Dermis microvascular lymphatic vessel endothelial cell (primary cell): ENCODE data around the gene USP25. TPM values are rescaled to one million over a fixed set of nuclear protein-coding genes. Genes with fewer than 3 reads are reported as not detected.
"Not testable (repeated sequence)": the region's sequence is repeated elsewhere in the genome, so short reads cannot be mapped to it uniquely, and the experiment has no call there.

ENCODE experiments used
- DNase-seq, 2 donors: peaks; one replicate each; pipeline versions ENCODE4 v3.0.0 to v3.0.0-alpha.2; 2010; ENCODE audit warnings: low read depth in 2 of 2
- total RNA-seq: library from RNA; depleted of rRNA; stranded (reverse); fragments of >200 nt; gene quantifications from 2 replicates; pipeline ENCODE4 v1.2.1, GENCODE V29; 2014

USP25 gene
- total RNA-seq, 1 donor from 2014 or later = 50.2 TPM

DNA sequence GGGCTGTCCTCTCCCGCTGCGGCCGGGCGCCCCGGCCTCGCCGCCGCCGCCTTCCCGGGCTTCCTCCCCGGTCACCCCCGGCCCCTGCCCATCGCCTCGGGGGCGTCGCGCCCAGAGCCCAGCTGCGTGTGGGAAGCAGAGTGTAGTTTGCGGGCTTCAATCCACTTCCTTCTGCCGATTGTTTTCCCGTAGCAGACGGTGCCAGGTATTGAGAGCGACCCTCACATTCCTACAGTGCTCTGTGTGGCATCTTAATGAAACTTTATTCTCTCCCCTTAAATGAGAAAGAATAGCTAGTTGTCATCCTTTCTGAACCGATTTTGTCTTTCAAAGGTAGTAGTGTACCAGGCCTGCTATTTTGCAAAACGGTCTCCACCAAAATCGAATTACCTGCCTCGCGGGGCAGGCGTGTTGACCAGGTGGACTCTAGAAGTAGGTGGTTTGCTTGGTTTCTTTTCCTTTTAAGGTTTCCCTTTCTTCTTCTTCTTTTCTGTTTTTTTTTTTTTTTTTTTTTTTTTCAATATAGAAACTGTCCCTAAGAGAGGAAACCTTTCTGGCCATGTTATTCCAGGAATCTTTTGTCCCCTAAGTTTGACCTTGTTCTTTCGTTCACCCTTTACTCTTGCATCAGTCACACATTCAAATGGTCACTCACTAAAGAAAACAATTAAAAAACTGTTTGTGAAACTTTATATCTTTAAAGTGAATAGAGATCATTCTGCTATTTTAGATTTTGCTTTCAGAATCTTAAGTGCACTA, 881 bp downstream of the USP25 start:
- peak in 1 of 2 donors; percentile 45 for DNase-seq

DNA sequence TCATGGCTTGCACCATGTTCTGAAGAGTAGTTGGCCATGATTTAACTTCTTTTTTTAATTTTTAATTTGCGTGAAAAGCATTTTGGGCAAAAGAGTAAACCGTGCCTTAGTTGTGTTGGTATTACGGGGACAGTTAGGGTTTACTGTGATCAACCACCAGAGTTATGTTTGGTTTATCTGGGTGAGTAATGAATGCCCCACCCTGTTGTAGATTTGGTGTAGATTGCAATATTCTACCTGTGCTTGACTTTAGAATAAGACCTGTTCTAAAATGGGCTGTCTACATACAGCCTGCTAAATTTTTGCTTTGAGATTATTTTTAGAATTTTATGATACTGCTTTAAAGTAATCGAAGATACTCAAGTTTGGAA, 1.4 kb downstream of the USP25 start:
- peak in 1 of 2 donors; percentile 43 for DNase-seq

DNA sequence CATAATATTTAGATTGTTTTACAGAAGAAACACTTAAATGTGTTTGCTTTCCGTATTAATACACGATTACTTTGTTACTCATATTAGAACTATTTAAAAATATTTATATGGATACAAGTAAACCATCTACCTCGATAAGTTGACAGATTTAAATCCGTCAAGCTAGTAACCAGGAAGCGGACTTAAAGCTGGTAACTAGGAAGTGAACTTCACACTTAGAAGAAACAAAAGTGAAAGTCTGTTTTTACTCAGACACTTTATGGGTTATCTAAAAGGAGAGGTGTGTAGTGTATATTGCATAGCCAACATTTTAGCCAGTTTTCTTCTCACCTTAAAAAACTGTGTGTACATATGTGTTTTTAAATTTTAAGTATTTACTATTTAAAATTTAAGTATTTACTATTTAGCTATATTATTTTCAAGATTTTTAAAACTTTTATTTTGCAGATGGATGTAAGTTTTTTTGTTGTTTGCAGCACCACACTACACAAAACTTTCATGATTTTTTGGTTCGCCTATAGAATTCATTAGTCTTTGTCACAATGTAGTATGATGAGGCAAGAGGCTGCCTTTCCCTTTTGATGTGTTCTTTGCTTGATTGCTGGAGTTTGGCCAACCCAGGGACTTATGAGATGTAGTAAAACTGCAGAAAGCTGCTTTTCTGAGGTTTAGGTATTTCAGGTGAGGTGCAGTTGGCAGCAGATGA, 2.7 kb downstream of the USP25 start:
- DNase-seq = peak; percentile 76 to 86

DNA sequence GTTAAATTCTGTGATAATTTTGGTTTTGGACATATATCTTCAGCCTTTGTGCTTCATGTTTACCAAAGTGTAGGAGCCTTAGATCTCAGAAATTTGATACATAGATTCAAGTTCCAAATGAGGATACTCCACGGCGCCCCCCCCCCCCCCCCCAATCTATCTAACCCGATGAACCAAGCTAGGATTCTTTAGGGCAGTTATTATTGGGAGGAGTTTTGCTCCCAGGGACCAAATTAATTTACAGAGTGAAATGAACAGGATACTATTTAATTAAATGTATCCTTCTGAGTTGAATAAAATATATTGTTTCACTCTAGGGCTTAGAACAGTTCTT, 3.2 kb downstream of the USP25 start:
- DNase-seq = no peak

DNA sequence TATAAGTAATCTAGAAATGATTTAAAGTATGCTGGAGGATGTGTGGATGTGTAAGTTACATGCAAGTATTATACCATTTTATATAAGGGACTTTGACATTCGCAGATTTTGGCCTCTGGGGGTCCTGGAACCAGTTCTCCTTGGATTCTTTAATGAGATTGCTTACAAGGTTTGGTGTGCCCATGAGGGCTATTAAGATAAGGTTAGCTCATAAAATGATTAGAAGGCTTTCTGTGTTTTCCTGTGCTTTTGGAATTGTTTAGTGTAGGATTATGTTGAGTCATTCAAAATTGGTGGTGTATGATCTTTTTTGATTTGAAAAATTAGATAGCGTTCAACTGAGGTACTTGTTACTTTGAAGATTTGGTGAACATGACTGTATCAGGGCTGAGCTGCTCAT, 5.6 kb downstream of the USP25 start:
- peak in 1 of 2 donors; percentile 12 for DNase-seq

DNA sequence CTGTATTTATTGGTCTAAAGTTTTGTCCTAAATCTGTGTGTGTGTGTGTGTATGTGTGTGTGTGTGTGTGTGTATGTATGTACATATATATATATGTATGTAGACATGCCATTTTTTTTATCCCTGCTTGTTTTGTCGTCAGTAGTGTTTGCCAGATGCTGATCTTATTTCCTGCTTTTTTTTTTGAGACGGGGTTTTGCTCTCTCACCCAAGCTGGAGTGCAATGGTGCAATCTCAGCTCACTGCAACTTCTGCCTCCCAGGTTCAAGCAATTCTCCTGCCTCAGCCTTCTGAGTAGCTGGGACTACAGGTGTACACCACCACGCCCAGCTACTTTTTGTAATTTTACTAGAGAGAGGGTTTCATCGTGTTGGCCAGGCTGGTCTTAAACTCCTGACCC, 6.1 kb downstream of the USP25 start:
- DNase-seq = peak in 1 of 2 donors; percentile 51

DNA sequence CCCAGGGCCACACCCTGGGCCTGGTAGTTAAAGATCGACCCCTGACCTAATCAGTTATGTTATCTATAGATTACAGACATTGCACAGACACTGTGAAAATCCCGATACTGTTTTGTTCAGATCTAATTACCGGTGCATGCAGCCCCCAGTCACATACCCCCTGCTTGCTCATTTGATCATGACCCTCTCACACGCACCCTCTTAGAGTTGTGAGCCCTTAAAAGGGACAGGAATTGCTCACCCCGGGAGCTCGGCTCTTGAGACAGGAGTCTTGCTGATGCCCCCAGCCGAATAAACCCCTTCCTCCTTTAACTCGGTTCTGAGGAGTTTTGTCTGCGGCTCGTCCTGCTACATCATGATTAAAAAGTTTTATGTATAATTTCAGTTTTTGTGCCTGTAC, 9.0 kb downstream of the USP25 start:
- not testable (repeated sequence) for DNase-seq

DNA sequence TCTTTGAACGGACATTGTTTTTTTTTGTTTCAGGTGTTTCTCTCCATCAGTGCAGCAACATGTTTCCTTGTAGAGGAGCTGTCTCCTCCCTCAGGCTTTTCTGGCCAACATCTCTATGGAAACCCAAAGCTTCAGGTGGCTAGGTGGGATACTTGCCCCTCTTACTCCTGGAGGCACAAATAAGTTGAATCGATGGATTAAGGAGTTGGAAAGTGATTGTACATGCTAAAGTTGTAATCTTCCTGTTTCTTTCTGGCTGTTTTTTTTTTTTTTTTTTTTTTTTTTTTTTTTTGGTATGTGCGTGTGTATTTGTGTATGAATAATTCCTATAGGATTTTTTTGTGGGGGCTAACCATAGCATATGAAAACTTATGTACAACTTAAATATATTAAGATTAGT, 10.6 kb downstream of the USP25 start:
- DNase-seq = no peak

DNA sequence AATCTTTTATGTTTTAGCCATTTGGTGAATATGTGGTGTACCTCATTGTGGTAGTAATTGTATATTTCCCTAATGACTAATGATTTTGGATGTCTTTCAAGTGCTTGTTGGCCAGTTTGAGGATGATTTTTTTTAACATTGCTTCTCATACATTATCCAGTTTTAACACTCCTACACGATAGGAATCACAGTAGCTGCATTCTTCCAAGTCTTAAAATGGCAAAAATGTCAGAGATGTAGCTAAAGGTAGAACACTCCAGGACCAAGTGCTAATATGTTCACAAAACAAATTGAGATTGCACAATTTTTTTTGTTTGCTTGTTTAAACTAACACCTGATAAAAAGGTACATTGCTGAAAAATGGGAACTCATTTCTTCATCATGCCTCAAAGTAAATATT, 11.7 kb downstream of the USP25 start:
- DNase-seq = peak in 1 of 2 donors; percentile 25

DNA sequence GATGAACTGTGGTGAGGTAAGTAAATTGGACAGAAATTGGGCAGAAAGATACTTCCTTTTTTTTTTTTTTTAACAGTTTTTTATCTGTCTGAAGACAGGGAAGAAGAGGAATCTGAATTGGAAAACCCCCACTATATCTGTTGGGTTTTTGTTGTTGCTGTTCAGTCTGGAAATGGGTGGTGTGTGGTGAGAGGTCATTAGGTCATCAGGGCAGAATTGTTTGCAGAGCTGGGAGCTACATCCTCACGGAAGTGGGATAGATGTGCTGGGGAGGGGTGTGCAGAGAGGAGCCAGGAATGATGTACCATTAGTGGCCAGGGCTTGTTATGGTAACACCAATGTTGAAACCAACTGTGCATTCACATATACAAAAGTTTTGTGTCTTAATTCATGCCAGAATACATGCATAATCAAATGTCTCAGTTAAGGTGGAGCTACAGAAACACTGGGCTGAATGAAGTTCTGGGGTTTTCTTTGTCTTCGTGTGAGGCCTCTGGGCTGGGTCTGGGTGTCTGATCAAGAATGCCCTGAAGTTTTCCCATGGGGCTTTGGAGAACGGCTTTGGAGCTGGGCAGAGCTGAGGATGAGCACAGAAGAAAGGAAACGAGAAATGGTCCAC, 12.4 kb downstream of the USP25 start:
- peak; percentile 90 to 95 for DNase-seq

DNA sequence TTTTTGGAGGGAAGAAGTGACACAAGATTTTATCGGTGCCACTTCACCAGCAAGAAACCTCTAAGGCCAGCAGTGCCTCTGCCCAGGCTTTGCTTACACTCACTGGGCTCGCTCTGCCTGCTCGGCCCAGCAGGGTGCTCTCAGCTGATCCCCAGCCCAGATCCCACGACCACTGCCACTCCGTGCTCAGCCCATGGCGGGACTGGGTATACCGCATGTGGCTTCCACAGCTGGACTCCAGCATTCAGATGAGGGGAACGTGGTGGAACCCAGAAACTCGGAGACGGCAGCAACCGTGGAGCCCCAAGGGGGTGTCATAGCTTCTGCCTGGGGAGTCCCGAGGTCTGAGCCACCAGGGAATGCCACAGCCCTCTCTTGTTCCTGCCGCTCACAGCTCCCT, 12.9 kb downstream of the USP25 start:
- DNase-seq = no peak

DNA sequence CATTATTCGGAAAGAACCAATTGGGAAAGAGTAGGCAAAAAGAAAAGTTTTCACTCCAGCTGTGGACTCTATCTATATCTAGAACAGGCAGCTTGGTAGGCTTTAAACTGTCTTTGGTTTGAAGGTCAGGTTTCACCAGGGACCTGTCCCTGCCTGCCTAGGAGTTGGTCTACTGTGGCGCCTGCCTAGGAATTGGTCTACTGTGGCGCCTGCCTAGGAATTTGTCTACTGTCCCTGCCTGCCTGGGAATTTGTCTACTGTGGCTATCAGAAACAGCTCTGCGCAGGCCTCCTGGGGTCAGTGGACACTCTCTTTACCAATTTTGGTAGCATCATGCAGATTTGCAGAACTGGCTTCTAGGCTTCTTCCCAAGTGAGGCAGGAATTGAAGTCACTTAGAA, 13.8 kb downstream of the USP25 start:
- DNase-seq = no peak

DNA sequence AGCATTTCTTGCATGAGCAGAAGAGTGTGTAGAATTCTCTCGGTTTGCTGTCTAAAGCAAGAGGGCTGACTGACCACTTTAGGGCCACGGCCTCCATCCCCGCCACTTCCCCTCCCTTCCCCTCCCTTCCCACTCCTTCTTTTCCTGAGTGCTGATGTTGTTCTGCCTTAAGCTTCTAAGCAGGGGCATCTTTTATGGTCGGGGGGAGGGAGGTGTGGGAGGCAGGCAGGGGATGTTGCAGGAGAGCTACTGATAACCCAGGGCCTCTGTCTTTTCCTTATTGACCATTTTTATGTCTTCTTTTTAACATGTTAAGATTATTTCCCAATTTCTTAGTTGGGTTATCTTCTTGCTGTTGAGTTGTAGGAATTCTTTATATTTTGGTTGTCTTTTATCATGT, 15.1 kb downstream of the USP25 start:
- no peak for DNase-seq

DNA sequence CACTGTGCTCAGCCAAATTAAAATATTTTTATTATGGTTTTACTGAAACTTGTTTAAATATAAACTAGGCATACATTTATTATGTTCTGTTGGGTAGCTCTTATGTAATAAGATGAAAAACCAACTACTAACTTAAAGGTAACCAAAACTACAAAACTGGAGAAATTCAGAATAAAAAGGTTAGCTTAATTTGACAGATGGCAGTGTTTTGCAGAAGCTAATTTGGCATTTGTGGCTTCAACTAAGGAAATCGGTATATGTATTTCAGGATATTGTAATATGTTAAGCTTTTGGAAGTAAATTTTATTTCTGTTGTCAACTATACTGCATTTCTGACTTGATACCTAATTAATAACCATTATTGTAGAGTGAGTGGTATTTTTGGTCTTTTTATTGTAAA, 18.8 kb downstream of the USP25 start:
- DNase-seq = no peak

DNA sequence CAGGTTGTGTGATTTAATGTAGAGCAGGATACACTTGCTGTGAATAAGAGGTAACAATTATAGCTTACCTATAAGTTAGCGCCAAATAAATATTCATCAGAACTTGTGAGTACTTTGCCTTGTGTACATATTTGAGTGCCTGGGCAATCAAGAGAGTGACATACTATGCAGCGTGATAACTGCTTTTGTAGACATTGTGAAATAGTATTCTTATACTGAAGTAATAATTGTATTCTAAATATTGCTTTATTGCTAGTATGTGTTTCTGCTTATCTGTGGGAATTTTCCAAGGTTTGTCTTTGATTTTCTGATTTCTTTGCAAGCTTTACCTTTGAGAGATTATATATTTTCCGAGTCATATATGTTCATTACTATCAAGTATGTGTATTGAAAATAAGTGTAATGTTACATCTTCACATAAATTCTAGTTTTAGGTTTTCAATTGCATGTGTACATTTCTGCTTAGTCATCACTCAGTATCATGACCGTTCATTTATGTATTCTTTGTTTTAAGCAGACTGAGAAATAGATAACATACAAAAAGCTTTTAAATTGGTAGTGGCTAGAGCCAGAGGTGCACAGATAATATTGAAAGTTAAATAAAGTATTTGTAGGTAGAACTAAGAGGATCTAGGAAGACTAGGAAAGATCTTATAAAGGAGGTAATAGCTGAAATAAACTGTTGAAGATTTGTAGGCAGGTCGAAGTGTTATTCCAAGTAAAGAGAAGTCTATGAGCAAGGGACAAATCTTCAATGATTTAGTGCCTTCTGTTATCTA, 19.5 kb downstream of the USP25 start:
- peak in 1 of 2 donors; percentile 11 for DNase-seq

DNA sequence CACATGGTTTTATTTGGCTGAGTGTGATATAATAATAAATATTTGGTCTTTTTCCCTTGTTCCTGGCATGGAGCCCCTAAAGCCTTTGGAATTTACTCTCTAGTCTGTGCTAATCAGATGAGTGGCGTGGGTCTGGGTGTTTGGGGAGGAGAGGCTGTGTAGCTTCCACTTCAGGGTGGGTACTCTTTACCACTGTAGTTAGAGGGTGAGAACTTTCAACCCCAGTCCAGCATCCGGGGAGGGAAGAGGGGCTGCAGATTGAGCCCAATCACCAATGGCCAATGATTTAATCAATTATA, 20.0 kb downstream of the USP25 start:
- no peak for DNase-seq

DNA sequence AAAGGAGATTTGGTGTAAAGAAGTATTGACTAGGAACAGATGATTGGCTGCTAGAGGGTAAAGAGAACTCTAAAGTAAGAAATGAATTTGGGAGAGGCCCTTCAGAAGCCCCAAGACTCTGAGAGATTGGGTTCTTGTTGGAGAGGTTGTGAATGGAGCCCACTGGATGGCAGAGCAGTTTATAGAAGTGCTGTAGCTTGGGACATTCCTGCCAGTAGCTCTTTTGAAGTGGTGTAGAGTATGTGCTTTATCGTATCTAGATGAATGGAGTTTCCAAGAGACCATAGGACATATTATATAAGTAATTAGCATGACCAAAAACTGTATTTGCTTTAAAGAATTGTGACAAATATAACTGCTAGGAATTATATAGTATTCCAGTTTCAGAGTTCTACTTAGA, 21.3 kb downstream of the USP25 start:
- no peak for DNase-seq

DNA sequence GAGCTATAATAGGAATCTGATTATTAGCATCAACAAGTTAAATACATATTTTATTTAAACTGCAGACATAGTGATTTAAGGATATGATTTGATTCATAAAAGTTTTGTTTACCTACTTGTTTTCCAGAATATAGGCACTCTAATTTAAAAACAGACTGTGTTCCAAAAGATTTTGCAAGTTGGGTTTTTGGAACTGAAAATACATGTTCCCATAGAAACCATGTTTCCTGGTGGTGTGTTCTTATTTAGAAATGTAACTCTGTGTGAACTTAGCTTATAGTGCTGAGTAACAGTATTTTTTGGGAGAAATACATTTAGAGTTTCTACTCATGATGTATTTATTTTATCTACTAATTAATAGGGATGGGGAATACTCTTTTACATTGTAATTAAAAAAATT, 21.8 kb downstream of the USP25 start:
- no peak for DNase-seq

DNA sequence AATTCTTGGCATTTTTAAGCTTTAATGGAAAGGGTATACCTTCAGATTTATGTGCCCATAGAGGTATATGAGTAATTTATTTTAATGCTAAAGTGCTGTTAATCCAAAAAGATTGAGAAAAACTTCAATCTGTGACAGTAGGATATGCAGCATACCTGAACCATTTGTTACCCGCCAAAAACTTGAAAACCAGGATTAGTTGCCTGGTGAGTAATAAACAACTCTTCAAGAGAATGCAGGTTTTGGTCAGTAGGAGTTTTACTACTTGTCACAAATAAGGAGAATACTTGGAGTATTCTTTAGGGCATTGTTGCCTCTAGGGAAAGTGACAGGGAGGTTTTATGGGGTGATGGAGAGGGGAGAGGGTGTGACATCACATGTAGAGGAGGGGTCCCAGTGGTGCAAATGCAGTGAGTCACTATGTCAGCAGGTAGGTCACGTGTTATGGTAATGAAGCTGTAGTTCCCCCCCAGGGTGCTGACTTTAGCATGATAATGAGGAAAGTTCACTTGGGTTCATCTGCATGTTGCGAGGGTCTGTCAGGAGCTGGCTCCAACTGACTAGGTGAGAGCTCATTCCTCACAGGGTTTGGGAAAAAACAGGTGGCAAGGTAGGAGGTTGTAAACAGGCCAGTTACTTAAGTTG, 23.1 kb downstream of the USP25 start:
- no peak for DNase-seq

DNA sequence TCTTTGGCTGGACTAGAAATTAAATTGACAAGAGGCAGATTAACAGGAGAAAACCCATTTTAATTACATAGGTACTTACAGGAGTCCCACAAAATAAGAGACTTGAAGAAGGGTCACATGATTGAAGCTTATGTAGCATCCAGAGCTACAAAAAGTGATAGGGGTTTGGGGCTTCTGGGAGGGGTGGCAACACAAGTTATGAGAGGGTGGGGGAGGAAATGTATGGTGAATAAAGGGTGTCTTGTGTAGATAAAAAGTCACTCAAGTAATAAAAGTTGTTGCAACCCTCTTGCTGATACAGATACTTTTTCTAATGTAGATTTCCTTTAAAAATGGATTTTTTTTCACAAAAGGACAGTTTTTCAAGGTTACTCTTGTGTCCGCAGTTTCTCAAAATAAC, 24.0 kb downstream of the USP25 start:
- DNase-seq = no peak

DNA sequence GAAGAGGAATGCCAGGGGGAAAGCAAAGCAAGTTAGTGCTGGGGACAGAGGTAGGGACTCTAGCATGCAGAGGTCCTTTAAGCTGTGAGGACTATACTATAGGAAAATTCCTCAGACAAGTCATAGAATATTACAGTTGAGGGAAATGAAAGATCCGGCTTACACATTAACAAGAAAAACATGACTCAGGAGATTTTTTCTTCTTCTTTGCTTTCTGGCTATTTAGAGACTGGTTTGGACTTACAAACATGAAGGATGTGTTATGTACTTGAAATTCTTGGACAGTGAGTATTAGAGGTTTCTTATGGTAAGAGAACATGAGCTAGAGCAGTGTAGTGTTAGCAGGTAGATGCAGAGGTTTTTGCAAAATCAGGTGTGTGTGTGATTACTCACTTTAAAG, 24.9 kb downstream of the USP25 start:
- DNase-seq = peak in 1 of 2 donors; percentile 48

DNA sequence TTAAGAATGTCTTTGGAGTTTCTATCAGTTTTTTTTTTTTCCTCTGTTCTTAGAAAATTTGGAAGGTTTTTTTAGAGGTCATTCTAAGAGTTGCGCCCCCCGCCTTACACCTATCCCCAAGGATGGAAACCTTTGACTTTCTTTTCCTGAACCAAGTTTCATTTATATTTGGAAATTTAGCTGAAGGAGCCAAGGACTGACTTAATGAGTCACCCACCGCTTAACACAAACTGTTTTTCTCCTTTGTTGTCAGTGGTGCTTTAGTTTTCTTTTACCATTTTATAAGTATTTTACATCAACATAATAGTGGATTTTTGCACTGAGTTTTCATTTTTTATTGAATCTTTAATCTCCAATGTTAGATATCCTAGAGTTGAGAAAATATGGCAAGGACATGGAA, 25.3 kb downstream of the USP25 start:
- peak in 1 of 2 donors; percentile 36 for DNase-seq
